GM23248 (cell line): ENCODE data around the gene GSDME.

Experiments
- EZH2 ChIP-seq: fragments of 200-600 bp; sonication (generic); IDR thresholded peaks from 2 replicates; pipeline ENCODE4 v1.6.1; 2018; ENCODE audit warnings: antibody characterized with exemption, mild to moderate bottlenecking; ENCODE audit not compliant: insufficient read depth, poor library complexity, severe bottlenecking
- EZH2phosphoT487 ChIP-seq: fragments of 200-600 bp; sonication (generic); IDR thresholded peaks from 2 replicates; pipeline ENCODE4 v1.6.1; 2018; ENCODE audit warnings: antibody characterized with exemption, moderate library complexity, mild to moderate bottlenecking, low read depth; ENCODE audit not compliant: insufficient read depth

DNA sequence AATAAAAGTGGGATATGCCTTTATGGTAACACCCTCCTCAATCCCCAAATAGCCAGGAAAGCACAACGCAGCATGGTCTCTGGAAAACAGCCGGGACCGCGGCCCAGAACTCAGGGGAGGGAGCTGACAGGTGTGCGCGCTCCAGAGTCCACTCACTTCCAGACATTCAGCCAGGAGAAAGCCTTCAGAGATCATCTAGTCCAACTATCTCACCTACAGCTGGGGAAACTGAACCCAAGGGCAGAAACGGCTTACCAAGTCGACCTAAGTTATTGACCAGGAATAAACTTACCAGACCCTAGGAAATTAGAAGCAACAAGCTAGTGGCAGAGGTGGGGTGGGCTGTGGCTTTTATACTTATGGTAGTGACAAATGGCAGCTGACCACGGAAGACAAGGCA is 16.4 kb downstream of the GSDME start:
- TF ChIP-seq EZH2phosphoT487 (no peak), EZH2 (no peak)
